Nephron progenitor cell (in vitro differentiated cells): Measurements from ENCODE around the gene MAU2.

Experiments used
- DNase-seq: peaks from one replicate; pipeline ENCODE4 v3.0.0; 2021
- H3K27ac Mint-ChIP-seq: 2 replicates; pipeline ENCODE4 v1.8.0; 2021; ENCODE audit warnings: mild to moderate bottlenecking, moderate library complexity, mixed read lengths
- H3K27me3 Mint-ChIP-seq: 2 replicates; pipeline ENCODE4 v1.8.0; 2021; ENCODE audit warnings: mild to moderate bottlenecking, low read depth, mixed read lengths; ENCODE audit not compliant: poor library complexity
- H3K36me3 Mint-ChIP-seq: 2 replicates; pipeline ENCODE4 v1.8.0; 2021; ENCODE audit warnings: low read depth, mixed read lengths
- H3K4me1 Mint-ChIP-seq: 2 replicates; pipeline ENCODE4 v1.8.0; 2021; ENCODE audit warnings: mixed read lengths
- H3K4me3 Mint-ChIP-seq: 2 replicates; pipeline ENCODE4 v1.8.0; 2021; ENCODE audit warnings: mild to moderate bottlenecking, moderate library complexity, mixed read lengths
- H3K9me3 Mint-ChIP-seq: 2 replicates; pipeline ENCODE4 v1.8.0; 2021; ENCODE audit warnings: mild to moderate bottlenecking, moderate library complexity, mixed read lengths
- CTCF ChIP-seq: fragments of 200-600 bp; sonication (generic); IDR thresholded peaks from 2 replicates; pipeline ENCODE4 v1.5.0; 2021; ENCODE audit warnings: antibody characterized with exemption

Gene MAU2

GRCh38 chr19:19361075-19361594, 40.5 kb downstream of the MAU2 start:
- H3K36me3 Mint-ChIP-seq, result peaks cover 11% of the 10 kb centered on the region
- no peak overlapping the region for H3K27ac Mint-ChIP-seq
- peaks cover 13% of the 10 kb centered on the region for H3K4me1 Mint-ChIP-seq
- peak; percentile 77 for DNase-seq
- peak; percentile 68 for TF ChIP-seq CTCF
- no peaks in the 10 kb centered on the region for H3K9me3 Mint-ChIP-seq
- no peak overlapping the region for H3K4me3 Mint-ChIP-seq
- H3K27me3 Mint-ChIP-seq, result peaks cover 5% of the 10 kb centered on the region

GRCh38 chr19:19362075-19362474, 41.4 kb downstream of the MAU2 start:
- Mint-ChIP-seq H3K36me3 (peaks cover 11% of the 10 kb centered on the region), H3K4me3 (no peak overlapping the region), H3K27ac (no peak overlapping the region), H3K27me3 (peaks cover 5% of the 10 kb centered on the region), H3K9me3 (no peaks in the 10 kb centered on the region), H3K4me1 (peaks cover 19% of the 10 kb centered on the region)
- DNase-seq, result no peak
- no peak for TF ChIP-seq CTCF

GRCh38 chr19:19366434-19367396, 46.1 kb downstream of the MAU2 start:
- no peak overlapping the region for H3K4me3 Mint-ChIP-seq
- H3K27ac Mint-ChIP-seq, result peak overlapping the region; percentile 88
- no peaks in the 10 kb centered on the region for H3K36me3 Mint-ChIP-seq
- H3K27me3 Mint-ChIP-seq, result peaks cover 3% of the 10 kb centered on the region
- peak; percentile 65 for DNase-seq
- TF ChIP-seq CTCF, result peak; percentile 91
- H3K4me1 Mint-ChIP-seq, result peaks cover 14% of the 10 kb centered on the region
- H3K9me3 Mint-ChIP-seq, result no peaks in the 10 kb centered on the region

GRCh38 chr19:19368087-19368486, 47.5 kb downstream of the MAU2 start:
- DNase-seq, result no peak
- Mint-ChIP-seq H3K36me3 (no peaks in the 10 kb centered on the region), H3K9me3 (no peaks in the 10 kb centered on the region), H3K27me3 (peaks cover 3% of the 10 kb centered on the region), H3K4me1 (peaks cover 14% of the 10 kb centered on the region), H3K4me3 (no peak overlapping the region), H3K27ac (no peak overlapping the region)
- no peak for TF ChIP-seq CTCF

GRCh38 chr19:19371059-19371458, 50.4 kb downstream of the MAU2 start:
- Mint-ChIP-seq H3K36me3 (no peaks in the 10 kb centered on the region), H3K27me3 (no peaks in the 10 kb centered on the region), H3K9me3 (no peaks in the 10 kb centered on the region), H3K27ac (no peak overlapping the region), H3K4me1 (peaks cover 6% of the 10 kb centered on the region), H3K4me3 (no peak overlapping the region)
- TF ChIP-seq CTCF, result no peak
- no peak for DNase-seq
